ENCODE data around the gene NUDT14.

NUDT14 gene

DNA sequence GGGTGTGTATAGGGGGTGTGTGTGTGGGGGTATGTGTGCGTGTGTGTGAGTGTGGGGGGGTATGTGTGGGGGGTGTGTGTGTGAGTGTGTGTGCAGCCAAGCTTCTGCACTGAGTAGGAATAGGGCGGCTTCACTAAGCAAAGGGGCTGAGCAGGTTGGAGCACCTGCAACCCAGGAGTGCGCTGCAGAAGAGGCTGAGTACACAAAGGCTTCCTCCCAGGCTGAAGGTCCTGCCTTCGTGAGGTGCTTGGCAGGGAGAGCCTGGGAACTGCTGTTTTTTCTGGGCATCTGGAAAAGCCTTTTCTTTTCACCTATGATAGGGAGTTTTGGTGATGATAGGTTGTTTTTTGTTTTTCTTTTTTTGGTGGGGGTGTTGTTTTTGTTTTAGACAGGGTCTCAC lies 6.0 kb upstream of the NUDT14 start:
- Histone ChIP-seq H3K4me2 (ENCODE audit: low read length) (no peak overlapping the region), H2AK5ac (ENCODE audit: low read length) (no peak overlapping the region), H4K5ac (ENCODE audit: low read length) (no peak overlapping the region), H3K79me2 (ENCODE audit: control insufficient read depth, insufficient read depth, low read length) (no peaks in the 10 kb centered on the region), H2BK5ac (ENCODE audit: low read length) (no peak overlapping the region), H3K23ac (ENCODE audit: low read length) (no peak overlapping the region), H3K56ac (ENCODE audit: low read length) (no peak overlapping the region), H3K4me3 (ENCODE audit: low read length) (no peak overlapping the region), H2BK15ac (replicated peaks; ENCODE audit: low read depth) (no peak overlapping the region), H3K18ac (ENCODE audit: low read length) (no peak overlapping the region), H3K27ac (ENCODE audit: low read depth, low read length) (no peak overlapping the region), H3K4me1 (ENCODE audit: control insufficient read depth, low read depth, low read length) (no peaks in the 10 kb centered on the region), H4K8ac (ENCODE audit: low read depth, low read length) (no peak overlapping the region), H3K4ac (ENCODE audit: low read depth, low read length) (no peak overlapping the region), H3K79me1 (ENCODE audit: low read length) (no peaks in the 10 kb centered on the region), H2BK120ac (ENCODE audit: low read depth, low read length) (no peak overlapping the region), H3K27me3 (ENCODE audit: insufficient read depth, low read length, poor library complexity) (no peaks in the 10 kb centered on the region), H3K9ac (ENCODE audit: low read length) (no peak overlapping the region), H3K36me3 (ENCODE audit: control insufficient read depth, insufficient read depth, low read length) (no peaks in the 10 kb centered on the region)
- DNase-seq = no peak
- no CpG with 5 or more reads among the region's 4 CpGs for WGBS (ENCODE audit: extremely low coverage, insufficient coverage, low lambda C conversion rate)

DNA sequence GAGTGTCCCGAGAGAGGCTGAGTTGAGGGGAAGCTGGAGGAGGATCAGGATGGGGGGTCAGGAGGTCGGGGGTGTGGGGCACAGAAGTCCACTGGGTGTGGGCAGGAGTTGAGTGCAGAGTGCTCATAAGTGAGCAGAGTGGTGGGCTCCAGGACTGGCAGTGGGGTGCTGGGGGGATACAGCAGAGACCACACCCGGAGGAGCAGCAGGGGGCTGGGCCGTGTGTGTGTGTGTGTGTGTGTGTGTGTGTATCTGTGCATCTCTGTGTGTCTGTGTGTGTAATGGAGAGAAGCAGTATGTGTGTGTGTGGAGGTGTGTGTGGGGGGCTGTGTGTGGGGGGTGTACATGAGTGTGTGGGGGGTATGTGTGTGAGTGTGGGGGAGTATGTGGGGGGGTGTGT lies 4.9 kb upstream of the NUDT14 start:
- Histone ChIP-seq H3K23ac (ENCODE audit: low read length) (no peak overlapping the region), H3K18ac (ENCODE audit: low read length) (no peak overlapping the region), H4K5ac (ENCODE audit: low read length) (no peak overlapping the region), H4K8ac (ENCODE audit: low read depth, low read length) (no peak overlapping the region), H3K27ac (ENCODE audit: low read depth, low read length) (no peak overlapping the region), H3K4me2 (ENCODE audit: low read length) (no peak overlapping the region), H2AK5ac (ENCODE audit: low read length) (no peak overlapping the region), H3K79me1 (ENCODE audit: low read length) (no peaks in the 10 kb centered on the region), H2BK15ac (replicated peaks; ENCODE audit: low read depth) (no peak overlapping the region), H3K56ac (ENCODE audit: low read length) (no peak overlapping the region), H3K27me3 (ENCODE audit: insufficient read depth, low read length, poor library complexity) (no peaks in the 10 kb centered on the region), H3K36me3 (ENCODE audit: control insufficient read depth, insufficient read depth, low read length) (no peaks in the 10 kb centered on the region), H3K9ac (ENCODE audit: low read length) (no peak overlapping the region), H2BK5ac (ENCODE audit: low read length) (no peak overlapping the region), H3K4ac (ENCODE audit: low read depth, low read length) (no peak overlapping the region), H2BK120ac (ENCODE audit: low read depth, low read length) (no peak overlapping the region), H3K4me3 (ENCODE audit: low read length) (no peak overlapping the region), H3K4me1 (ENCODE audit: control insufficient read depth, low read depth, low read length) (no peaks in the 10 kb centered on the region), H3K79me2 (ENCODE audit: control insufficient read depth, insufficient read depth, low read length) (no peaks in the 10 kb centered on the region)
- DNase-seq = no peak
- no CpG with 5 or more reads among the region's 4 CpGs for WGBS (ENCODE audit: extremely low coverage, insufficient coverage, low lambda C conversion rate)

DNA sequence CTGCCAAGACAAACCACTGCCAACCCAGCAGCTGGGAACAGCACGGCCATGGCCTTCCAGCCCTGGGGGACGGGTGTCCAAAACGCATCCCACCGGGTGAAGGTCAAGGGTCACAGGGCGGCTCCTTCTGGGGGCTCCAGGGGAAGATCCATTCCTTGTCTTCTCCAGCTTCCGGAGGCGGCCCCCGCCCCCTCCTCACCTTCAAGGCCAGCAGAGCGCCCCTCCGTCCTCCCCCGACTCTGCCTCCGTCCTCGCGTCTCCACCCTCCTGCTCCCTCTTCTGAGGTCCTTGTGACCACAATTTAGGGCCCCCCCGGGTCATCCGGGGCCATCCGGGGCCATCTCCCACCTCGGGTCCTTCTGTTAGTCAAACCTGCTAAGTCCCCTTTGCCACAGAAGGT lies 3.9 kb upstream of the NUDT14 start:
- no CpG with 5 or more reads among the region's 18 CpGs for WGBS (ENCODE audit: extremely low coverage, insufficient coverage, low lambda C conversion rate)
- no peak overlapping the region for H3K56ac ChIP-seq (ENCODE audit: low read length)
- H3K4me3 ChIP-seq (ENCODE audit: low read length) = no peak overlapping the region
- H3K79me2 ChIP-seq (ENCODE audit: control insufficient read depth, insufficient read depth, low read length) = no peaks in the 10 kb centered on the region
- H3K4me1 ChIP-seq (ENCODE audit: control insufficient read depth, low read depth, low read length) = no peaks in the 10 kb centered on the region
- H3K23ac ChIP-seq (ENCODE audit: low read length) = no peak overlapping the region
- no peak overlapping the region for H2BK5ac ChIP-seq (ENCODE audit: low read length)
- H3K4ac ChIP-seq (ENCODE audit: low read depth, low read length) = no peak overlapping the region
- no peak overlapping the region for H3K27ac ChIP-seq (ENCODE audit: low read depth, low read length)
- H3K36me3 ChIP-seq (ENCODE audit: control insufficient read depth, insufficient read depth, low read length) = no peaks in the 10 kb centered on the region
- no peak overlapping the region for H4K8ac ChIP-seq (ENCODE audit: low read depth, low read length)
- no peak overlapping the region for H2BK120ac ChIP-seq (ENCODE audit: low read depth, low read length)
- H3K9ac ChIP-seq (ENCODE audit: low read length) = no peak overlapping the region
- H3K79me1 ChIP-seq (ENCODE audit: low read length) = no peaks in the 10 kb centered on the region
- no peak overlapping the region for H3K18ac ChIP-seq (ENCODE audit: low read length)
- no peak overlapping the region for H2AK5ac ChIP-seq (ENCODE audit: low read length)
- no peaks in the 10 kb centered on the region for H3K27me3 ChIP-seq (ENCODE audit: insufficient read depth, low read length, poor library complexity)
- H3K4me2 ChIP-seq (ENCODE audit: low read length) = no peak overlapping the region
- DNase-seq = no peak
- H4K5ac ChIP-seq (ENCODE audit: low read length) = no peak overlapping the region
- no peak overlapping the region for H2BK15ac ChIP-seq (replicated peaks; ENCODE audit: low read depth)

DNA sequence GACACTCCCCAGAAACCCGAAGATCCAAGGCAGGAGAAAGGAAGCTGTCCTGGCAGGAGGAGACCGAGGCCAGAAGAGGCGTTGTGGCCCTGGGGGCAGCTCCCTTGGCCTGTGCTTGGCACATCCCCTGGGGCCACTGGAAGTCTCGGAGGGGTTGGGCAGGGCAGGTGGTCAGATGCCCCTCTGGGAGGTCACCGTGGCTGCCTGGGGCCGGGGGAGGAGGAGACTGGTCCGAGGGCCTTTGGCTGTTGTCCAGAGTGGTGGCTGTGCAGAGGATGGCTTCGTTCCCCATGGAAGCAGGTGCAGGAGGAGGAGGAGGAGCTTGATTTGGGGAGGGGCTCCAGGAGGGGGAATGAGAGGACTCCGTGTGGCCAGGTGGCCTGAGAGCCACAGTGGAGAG lies 3.3 kb upstream of the NUDT14 start:
- WGBS (ENCODE audit: extremely low coverage, insufficient coverage, low lambda C conversion rate) = no CpG with 5 or more reads among the region's 9 CpGs
- Histone ChIP-seq H3K4ac (ENCODE audit: low read depth, low read length) (no peak overlapping the region), H3K56ac (ENCODE audit: low read length) (no peak overlapping the region), H3K4me1 (ENCODE audit: control insufficient read depth, low read depth, low read length) (no peaks in the 10 kb centered on the region), H3K23ac (ENCODE audit: low read length) (no peak overlapping the region), H4K5ac (ENCODE audit: low read length) (no peak overlapping the region), H3K79me2 (ENCODE audit: control insufficient read depth, insufficient read depth, low read length) (no peaks in the 10 kb centered on the region), H2BK5ac (ENCODE audit: low read length) (no peak overlapping the region), H2BK120ac (ENCODE audit: low read depth, low read length) (no peak overlapping the region), H3K9ac (ENCODE audit: low read length) (no peak overlapping the region), H3K27me3 (ENCODE audit: insufficient read depth, low read length, poor library complexity) (no peaks in the 10 kb centered on the region), H3K79me1 (ENCODE audit: low read length) (no peaks in the 10 kb centered on the region), H3K36me3 (ENCODE audit: control insufficient read depth, insufficient read depth, low read length) (no peaks in the 10 kb centered on the region), H4K8ac (ENCODE audit: low read depth, low read length) (no peak overlapping the region), H3K4me3 (ENCODE audit: low read length) (no peak overlapping the region), H3K18ac (ENCODE audit: low read length) (no peak overlapping the region), H3K27ac (ENCODE audit: low read depth, low read length) (no peak overlapping the region), H2BK15ac (replicated peaks; ENCODE audit: low read depth) (no peak overlapping the region), H2AK5ac (ENCODE audit: low read length) (no peak overlapping the region), H3K4me2 (ENCODE audit: low read length) (no peak overlapping the region)
- DNase-seq = no peak

DNA sequence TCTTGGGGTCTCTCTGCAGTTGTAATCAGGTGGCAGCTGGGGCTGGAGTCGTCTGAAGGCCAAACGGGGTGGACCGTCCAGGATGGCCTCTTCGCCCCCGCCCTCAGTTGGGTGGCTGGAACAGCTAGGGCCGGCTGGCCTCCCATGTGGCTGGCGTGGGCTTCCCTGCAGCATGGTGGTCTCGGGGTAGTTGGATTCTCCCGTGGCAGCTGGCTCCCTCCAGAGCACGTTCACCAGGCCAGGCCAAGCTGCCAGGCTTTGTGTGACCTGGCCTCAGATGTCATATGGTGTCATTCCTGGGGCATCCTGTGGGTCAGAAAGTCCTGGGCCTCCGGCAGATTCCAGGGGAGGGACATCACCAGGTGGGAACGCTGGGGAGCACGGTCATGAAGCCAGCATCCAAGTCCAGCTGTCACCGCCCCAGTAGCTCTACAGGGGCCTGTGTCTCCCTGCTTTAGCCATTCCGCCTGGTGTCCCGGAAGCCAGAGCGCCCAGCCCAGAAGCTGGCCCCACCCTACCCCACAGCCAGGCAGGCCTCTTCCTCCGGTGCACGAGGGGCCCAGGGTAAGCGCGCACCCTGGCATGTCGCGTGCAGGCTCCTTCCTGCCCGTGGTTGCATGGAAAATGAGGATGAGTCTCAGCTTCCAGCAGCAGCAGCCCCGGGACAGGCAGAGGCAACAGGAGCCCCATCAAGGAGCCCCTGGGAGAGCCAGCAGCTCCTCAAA lies 1.3 kb upstream of the NUDT14 start:
- Histone ChIP-seq H3K27me3 (ENCODE audit: insufficient read depth, low read length, poor library complexity) (no peaks in the 10 kb centered on the region), H3K4me2 (ENCODE audit: low read length) (no peak overlapping the region), H3K4me1 (ENCODE audit: control insufficient read depth, low read depth, low read length) (no peaks in the 10 kb centered on the region), H3K23ac (ENCODE audit: low read length) (no peak overlapping the region), H4K5ac (ENCODE audit: low read length) (no peak overlapping the region), H3K56ac (ENCODE audit: low read length) (no peak overlapping the region), H3K18ac (ENCODE audit: low read length) (no peak overlapping the region), H3K79me1 (ENCODE audit: low read length) (no peaks in the 10 kb centered on the region), H2BK15ac (replicated peaks; ENCODE audit: low read depth) (no peak overlapping the region), H3K4me3 (ENCODE audit: low read length) (no peak overlapping the region), H2BK120ac (ENCODE audit: low read depth, low read length) (no peak overlapping the region), H3K79me2 (ENCODE audit: control insufficient read depth, insufficient read depth, low read length) (no peaks in the 10 kb centered on the region), H3K4ac (ENCODE audit: low read depth, low read length) (no peak overlapping the region), H3K9ac (ENCODE audit: low read length) (no peak overlapping the region), H2BK5ac (ENCODE audit: low read length) (no peak overlapping the region), H3K27ac (ENCODE audit: low read depth, low read length) (no peak overlapping the region), H4K8ac (ENCODE audit: low read depth, low read length) (no peak overlapping the region), H3K36me3 (ENCODE audit: control insufficient read depth, insufficient read depth, low read length) (no peaks in the 10 kb centered on the region), H2AK5ac (ENCODE audit: low read length) (no peak overlapping the region)
- no CpG with 5 or more reads among the region's 25 CpGs for WGBS (ENCODE audit: extremely low coverage, insufficient coverage, low lambda C conversion rate)
- DNase-seq = no peak
